HG03108 (cell line): ENCODE measurements around the gene MED27.

Source experiments
- ATAC-seq: cut with Tn5 transposase; IDR thresholded peaks from one replicate; pipeline ENCODE4 v1.9.1; 2021; ENCODE audit warnings: moderate library complexity; ENCODE audit not compliant: unreplicated experiment

MED27 gene

DNA sequence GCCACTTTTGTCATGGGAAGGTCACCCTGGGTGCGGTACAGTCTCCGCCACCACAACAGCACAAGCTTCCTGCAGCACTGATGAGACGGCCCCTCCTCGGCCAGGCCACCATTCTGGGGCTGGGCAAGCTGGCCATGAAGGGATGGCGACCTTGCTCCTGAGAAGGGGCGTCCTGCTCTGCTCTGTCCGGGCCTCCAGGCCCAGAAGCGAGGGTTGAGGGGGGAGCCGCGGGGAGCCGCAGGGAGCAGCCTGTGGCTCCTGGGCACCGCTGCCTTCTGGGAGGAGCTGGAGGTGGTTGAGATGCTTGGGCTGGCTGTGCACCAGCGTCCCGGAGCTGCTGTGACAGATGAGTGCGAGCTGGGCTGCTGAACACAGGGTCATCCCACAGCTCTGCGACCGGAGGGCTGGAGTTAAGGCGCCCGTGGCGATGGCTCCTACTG, 255.5 kb downstream of the MED27 start:
- ATAC-seq, result no peak

- no peak for ATAC-seq
Observed at GRCh38 chr9:131823701-131824146, 255.9 kb downstream of the MED27 start.

- ATAC-seq, result no peak
Observed at GRCh38 chr9:131818089-131818488, 261.6 kb downstream of the MED27 start.

DNA sequence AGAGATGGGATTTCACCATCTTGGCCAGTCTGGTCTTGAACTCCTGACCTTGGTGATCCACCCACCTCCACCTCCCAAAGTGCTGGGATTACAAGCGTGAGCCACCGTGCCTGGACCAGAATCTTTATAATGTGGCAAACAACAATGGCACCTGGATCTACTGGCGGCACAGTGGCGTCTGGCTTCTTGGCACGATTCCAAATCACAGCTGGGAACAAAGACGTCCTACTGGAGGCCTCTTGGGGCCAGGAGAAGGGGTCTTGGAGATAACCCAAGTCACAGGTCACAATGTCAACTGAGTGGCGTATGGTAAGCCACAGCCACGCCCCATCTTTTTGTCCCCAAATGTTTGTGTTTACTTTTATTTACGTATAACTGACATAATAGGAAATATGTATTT, 262.0 kb downstream of the MED27 start:
- no peak for ATAC-seq

- no peak for ATAC-seq
Observed at GRCh38 chr9:131817073-131817472, 262.6 kb downstream of the MED27 start.

GRCh38 chr9:131815970-131816873, 263.4 kb downstream of the MED27 start:
- ATAC-seq, result no peak

GRCh38 chr9:131814707-131815106, 265.0 kb downstream of the MED27 start:
- no peak for ATAC-seq

- no peak for ATAC-seq
Observed at GRCh38 chr9:131813116-131813515, 266.6 kb downstream of the MED27 start.

DNA sequence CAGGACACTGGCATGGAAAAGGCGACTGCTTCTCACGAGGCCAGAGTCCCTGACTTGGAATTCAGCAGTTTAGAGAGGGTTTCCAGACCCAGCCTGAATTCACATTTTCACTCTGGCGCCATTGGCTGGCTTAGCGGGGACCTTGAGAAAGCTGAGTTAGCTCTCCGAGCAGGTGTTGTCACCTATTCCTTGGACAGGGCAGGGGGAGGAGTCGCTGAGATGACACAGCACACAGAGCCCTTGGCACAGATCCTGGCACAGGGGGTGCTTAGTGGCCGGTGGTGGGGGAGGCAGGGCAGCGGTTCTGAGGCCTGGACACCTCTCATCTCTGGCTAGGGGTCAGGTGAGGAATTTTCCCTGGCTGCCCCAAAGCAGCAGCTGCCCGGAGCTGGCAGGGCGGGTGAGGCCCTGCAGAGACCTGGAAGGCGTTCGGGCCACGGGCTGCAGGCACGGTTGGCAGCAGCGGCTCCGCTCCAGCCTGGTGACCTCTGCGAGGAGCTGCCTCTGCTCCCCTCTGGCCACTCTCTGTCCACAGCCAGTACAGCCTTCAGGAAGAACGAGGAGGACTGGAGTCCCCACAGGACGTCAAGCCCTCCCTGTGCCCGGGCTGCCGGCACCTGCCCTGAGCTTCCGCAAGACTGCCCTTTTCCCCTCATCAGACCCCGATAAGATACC, 267.4 kb downstream of the MED27 start:
- ATAC-seq, result no peak

DNA sequence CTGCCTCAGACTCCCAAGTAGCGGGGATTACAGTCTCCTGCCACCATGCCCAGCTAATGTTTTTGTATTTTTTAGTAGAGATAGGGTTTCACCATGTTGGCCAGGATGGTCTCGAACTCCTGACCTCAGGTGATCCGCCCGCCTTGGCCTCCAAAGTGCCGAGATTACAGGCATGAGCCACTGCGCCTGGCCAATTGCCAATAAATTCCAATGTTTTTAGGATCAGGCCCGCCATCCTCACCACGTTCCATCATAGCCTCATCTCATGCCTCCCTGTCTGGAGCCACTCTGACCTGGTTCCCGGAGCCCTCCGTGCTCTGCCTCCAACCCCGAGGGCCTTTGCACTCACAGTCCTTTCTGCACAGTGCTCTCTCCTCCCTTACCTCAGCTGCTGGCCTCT, 268.3 kb downstream of the MED27 start:
- ATAC-seq, result no peak

GRCh38 chr9:131810351-131811170, 269.1 kb downstream of the MED27 start:
- ATAC-seq, result no peak
